UCSD-AML1 (cell line): Measurements from ENCODE around the gene GRIK3.
"Not testable (repeated sequence)": the region's sequence is repeated elsewhere in the genome, so short reads cannot be mapped to it uniquely, and the experiment has no call there.

ENCODE experiments used
- DNase-seq: peaks from one replicate; lab custom pipeline; 2025; ENCODE audit not compliant: unreplicated experiment; lab: John Stamatoyannopoulos, UW

Gene GRIK3

DNA sequence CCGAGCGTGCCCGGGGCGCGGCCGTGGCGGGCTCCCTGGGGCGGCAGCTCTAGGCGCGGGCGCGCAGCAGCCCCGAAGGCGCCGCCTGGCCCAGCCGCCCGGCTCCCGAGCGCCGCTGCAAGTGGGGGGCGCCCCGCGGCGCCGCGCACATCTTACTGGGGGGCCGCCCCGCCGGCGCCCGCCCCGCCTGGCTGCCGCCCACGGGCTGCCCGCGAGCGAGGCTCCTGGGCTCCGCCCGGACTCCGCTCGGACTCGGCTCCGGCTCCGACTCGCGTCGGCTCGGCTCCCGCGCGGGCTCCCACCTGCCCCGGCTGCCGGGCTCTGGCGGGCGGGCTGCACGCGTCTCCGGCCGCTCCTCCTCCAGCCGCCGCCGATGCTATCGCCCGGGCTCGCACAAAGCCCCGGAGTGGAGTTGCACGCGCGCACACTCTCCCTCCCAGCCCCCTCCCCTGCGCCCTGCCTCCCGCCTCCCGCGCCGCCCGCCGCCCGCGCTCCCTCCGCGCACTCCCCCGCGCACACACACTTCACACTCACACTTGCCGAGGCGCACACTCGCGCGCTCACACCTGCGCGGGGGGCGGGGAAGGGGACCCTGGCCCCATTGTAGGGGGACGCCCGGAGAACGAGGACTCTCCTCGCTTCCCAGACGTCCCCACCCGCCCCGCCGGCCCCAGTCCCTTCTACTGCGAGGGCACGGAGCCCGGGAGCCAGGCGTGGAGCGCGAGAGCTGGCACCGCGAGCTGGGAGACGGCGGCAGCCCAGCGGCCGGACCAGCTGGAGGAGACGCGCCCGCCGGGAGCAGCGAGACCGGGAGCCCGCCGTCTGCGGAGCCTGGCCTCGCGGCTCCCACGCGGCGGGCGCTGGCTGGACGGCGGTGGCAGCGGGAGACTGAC, at the start of gene GRIK3:
GRIK3 (minus strand) TSS at position 395 of the 893 bp plus-strand sequence. CDS start 407 bp downstream, outside the sequence.
- no peak for DNase-seq

DNA sequence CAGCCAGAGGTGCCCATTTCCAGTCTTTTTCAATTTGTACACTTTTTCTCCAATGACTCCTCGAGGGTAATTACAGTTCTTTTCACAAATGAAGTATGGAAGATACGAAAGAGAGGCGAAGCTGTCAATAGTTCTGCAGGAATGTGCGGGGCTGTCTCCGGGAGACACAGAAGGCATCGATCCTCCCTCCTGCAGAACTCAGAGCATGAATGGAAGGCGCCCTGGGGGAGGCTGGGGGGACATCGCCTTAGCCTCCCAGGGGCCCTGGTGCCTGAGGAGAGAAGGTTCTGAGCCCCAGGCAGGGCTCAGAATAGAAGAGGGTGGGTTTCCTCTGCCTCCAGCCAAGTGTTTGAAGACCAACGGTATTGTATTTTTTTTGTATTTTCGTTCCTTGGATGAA, 49.7 kb upstream of the GRIK3 start:
- DNase-seq = no peak

DNA sequence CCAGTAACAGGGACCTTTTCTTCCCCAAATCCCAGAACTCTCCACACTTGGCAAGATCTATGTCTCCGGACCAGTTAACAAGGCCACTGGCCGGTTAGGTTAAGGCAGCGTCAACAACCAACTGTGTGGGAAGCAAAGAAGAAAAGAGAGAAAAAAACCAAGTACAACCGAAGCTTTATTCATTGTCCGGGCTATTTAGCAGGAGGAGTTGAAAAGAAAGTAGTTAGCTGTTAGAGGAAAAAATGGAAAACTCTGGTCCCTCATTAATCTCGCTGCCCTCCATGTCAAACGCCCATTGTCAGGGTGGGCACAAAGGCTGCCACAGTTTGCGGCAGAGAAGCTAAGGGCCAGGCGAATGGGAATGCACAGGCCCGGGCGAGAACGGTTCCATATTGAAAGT, 49.3 kb upstream of the GRIK3 start:
- no peak for DNase-seq

- DNase-seq = not testable (repeated sequence)
These were observed 46.1 kb upstream of the GRIK3 start for GRCh38 chr1:37080296-37080986.

DNA sequence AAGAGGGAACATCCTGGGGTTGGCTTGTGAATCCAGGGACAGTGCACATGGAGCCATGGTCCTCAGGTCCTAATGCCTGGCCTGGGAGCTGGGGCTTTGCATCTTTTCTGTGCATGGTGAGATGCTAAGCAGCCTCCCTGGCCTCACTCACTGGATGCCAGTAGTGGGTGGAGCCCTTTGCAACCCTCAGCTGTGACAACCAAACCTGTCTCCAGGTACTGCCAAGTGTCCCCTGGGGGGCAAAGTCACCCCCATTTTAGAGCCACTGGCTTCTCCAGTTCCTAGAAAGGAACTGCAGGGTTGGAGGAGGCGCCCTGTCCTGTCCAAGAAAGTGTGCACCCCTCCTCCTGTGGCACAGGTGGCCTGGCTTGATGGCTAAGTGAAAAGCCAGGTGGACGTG, 44.6 kb upstream of the GRIK3 start:
- no peak for DNase-seq

DNA sequence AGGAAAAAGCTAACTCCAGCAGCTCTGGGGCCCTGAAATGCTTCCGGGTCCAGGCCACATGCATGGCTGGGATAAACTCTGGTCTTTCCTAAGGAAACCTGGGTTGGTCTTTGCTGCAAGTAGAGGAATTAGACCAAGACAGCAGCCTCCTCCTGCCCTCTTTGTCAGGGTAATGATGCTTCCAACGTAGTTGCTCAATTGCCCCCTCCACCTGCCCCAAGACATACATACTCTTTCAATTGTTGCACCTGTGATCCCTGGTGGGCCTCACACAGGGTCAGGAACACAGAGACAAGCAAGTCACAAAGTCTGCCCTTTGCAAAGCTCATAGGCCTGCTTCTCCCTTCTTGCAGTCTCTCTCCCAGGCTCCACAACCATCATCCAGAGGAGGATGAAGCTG, 41.9 kb upstream of the GRIK3 start:
- DNase-seq = no peak

DNA sequence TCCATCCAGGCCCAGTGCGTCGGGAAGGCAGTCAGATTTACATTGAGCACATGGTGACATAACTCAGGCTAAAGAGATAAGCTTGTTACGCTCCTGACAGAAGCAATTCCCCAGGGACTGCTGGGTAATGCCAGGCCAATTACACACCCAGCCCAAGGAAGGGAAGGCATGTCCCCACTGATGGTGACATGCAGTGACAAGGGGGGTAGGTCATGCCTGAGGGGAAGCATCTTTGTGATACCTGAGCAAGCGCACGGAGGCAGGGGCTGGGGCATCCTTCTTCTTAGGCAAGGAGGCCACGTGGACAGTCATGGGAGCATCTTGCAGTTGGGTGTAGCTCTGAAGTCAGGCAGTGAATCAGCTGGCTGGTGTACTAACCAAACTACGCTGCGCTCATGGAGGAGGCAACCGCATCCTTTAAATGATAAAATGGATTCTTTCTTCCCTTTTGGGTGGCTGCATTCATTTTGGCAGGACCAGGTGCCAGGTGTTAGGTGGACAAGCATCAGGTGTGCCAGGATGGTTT, 39.6 kb upstream of the GRIK3 start:
- DNase-seq = no peak

DNA sequence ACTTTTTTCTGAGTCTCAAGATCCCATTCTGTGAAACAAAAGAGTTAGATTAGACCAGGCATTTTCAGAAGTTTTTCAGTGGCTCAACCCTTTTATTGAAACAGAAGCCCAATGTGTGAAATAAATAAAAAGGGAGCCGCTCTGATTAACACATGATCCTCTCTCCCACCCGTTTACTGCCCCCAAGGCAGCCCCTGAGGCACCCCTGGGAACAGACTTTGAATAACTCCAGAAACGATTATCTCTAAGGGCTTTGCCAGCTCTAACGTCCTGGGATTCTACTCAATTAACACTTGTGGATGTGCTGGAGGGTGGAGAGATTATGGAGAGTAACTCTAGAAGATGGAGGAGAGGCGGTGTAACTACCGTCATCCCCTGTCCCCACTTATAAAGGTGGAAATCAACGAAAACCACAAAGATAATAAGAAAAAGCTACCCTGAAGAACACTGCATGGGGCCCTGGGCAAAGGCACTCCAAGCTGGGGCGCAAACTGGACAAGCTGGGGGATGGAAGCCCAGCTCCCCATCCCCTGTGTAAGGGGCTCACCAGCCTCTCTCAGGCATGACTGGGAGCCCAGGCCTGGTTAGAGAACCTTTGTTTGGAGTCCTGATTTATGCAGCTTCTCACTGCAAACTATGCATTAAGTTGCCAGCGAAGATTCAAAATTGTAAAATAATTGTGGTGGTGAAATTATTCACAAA, 39.0 kb upstream of the GRIK3 start:
- no peak for DNase-seq

DNA sequence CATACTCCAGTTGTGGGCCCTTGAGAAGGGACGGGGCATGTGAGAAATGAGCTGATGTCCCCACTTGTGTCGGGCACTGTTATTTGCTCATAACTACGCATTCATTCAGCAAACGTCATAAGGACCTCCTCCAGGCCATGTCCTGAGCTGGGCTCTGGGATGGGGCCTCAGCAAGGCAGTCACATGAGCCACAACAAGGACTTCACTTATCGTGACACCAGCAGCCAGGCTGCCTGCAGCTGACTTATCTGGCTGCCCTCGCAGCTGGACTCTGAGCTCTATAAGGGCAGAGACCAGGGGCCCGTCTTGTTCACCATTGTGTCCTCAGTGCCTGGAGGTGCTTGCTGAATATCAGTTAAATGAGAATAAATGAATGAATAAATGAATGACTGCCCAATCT, 37.5 kb upstream of the GRIK3 start:
- no peak for DNase-seq

DNA sequence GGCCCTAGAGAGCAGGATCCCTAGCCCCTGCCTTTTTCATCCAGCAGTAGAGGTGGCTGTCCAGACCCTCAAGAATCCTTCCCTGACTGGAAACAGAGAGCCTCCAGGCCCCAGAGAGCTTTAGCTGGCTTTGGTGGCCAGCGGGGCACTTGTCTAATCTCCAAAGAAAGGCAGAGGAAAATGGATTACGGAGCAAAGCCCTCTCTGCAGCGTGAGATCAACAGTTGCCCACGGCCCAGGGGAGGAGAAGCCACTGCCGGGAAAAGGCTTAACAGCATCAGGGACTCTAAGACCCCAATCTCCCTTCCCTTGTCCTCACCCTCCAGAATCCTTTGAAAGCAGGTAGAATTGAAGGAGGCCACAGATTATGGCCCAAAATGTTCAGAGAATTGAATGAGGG, 35.8 kb upstream of the GRIK3 start:
- DNase-seq = no peak

DNA sequence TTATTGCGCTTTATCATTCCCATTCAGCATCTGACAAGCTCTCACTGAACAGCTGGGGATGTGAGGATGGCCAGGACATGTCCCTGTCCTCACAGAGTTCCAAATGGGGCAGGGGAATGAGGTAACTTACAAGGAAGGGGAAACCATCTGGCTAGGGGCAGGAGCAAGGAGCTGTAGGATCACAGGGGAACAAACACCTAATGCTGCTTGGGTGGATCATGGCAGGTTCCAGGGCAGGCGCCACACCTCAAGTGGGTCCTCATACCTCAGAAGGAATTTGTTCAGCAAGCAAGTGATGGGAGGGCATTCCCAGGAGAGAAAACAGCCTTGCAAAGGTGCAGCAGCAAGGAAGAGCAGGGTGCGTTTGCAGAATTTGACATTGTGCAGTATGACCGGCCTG, 35.1 kb upstream of the GRIK3 start:
- no peak for DNase-seq

- DNase-seq = no peak
These were observed 34.6 kb upstream of the GRIK3 start for GRCh38 chr1:37068897-37069296.

DNA sequence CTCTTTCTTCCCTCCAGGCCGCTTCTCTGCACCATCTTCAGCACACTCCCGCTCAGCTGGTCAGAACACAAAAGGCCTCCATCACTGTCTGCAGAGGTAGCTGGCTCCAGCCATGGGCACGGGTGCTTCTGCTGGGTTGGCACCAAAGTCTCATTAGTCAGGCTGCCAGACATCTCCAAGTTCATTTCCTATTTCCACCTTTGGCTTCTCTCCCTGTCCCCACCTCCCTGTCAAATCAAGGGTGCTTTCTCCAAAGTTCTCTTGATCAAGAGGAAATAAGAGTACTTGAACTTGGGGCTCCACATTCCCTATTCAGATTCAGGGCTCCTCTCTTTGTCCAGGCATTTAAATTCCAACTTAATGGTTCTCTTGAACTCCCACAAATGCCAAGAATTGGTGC, 33.9 kb upstream of the GRIK3 start:
- no peak for DNase-seq

- no peak for DNase-seq
These were observed 29.7 kb upstream of the GRIK3 start for GRCh38 chr1:37064039-37064438.

DNA sequence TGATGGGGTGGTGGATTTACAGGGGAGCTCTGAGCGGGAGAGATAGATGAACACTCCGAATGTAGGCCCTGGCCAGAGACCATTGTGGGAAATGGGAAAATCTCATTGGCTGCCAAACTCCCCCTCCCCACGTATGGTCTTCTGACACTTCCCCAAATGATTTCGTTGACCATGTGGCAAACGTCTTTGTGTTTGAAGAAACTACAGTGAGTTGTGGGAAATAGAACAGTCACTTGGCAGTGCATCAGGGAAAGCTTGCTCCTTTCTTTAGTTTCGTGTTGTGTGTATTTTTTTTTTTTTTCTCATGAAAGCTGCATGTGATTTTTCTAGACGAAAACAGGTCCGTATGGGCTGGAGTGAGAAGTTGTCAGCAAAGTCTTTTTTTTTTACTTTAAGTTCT, 25.0 kb upstream of the GRIK3 start:
- DNase-seq = no peak

DNA sequence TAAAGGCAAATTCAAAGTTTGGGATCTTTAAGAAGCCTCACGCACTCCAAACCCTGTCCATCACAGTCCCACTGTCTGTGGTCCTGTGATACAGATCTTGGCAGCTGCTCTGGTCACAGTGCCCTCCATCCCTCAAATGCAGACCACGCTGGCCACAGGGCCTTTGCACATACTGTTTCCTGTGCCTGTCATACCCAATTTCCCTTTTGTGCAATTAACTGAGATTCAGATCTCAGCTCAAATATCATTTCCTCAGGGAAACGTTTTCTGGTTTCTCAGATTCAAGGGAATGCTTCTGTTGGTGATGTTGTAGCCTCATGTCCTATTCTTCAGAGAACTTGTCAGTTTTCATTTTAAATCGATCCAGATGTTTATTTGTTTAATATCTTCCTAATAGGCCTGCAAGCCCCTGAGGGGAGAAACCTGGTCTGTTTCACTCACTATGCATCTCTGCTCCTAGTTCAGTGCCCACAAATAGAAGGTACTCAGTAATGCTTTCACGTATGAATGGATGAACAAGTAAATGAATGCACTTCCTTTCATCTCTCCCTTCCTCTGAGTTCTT, 24.2 kb upstream of the GRIK3 start:
- no peak for DNase-seq

DNA sequence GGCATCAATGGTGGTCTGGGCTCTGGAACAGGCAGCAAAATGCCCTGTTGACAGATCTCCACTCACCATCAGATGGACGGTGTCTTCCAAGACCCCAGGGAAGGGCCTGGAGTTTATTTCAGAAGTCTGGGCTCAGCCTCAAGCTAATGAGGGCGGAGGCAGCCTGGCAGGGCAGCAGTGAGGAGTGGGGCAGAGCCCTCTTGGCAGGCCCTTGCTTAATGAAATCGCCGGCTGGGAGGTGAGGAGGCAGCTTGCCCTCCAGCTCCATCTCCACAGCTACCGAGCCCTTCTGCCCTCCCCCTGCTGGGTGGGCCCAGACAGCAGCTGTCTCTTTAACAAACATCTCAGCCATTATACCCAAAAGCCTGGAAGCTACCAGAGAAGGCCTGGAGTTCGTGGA, 22.0 kb upstream of the GRIK3 start:
- no peak for DNase-seq

GRCh38 chr1:37055631-37056030, 21.3 kb upstream of the GRIK3 start:
- no peak for DNase-seq

DNA sequence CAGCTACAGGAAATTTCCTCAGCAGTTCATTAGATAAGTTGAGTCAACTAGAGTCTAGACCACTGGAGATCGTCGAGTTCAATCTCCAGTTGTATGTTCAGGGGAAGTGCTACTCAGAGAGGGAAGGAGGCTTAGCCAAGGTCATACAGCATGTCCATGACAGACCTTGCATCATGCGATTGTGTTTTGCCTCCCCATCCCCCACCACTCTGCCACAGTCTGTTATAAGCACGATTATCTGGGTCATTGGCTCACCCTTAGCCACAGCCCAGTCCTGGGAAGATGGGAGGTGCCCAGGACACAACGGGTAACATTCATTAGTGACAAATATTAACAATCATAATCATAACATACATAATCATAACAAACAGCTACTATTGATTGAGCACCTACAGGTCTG, 18.9 kb upstream of the GRIK3 start:
- DNase-seq = no peak

DNA sequence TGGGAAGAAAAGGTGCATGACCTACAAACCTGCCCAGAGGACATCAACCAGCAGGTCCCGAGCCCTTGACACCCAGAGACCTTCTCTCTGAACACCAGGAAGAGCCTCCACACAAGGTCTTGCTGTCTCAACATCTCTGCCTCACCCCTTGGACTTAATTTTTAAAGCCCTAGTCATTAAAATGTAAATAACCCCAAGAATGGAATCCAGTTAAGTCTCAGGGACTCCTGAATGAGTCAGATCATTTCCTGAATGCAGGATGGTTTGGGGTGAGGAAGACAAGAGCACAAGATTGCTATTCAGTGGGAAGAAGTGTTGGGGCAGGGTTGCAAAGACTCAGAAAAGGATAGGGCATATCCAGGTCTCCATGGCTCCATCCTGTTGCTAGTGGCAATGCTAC, 17.8 kb upstream of the GRIK3 start:
- no peak for DNase-seq

DNA sequence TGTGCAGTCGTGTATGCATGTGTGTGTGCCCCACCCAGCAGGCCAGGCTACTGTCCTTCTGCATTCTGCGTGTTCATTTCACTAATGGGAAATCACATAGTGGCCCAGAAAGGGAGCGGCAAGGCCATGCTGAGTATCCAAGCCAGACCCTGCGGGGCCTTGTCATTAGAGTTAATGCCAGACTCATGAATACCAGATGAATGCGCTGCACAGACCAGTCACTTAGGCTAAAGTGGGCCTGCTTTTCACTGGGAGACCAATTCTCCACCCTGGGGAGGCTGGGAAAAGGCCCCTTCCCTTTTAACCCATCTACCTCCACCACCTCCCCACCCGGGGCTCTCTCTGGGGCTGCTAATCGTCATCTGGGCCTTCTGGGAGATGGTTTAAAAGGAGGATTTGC, 17.0 kb upstream of the GRIK3 start:
- no peak for DNase-seq
